H4 (cell line): ENCODE results near the gene PIM2. TPM values are rescaled to one million over a fixed set of nuclear protein-coding genes. Genes with fewer than 3 reads are reported as not detected.

Experiments used
- DNase-seq: peaks from one replicate; pipeline ENCODE4 v3.0.0-alpha.2; 2015; ENCODE audit warnings: low spot score
- total RNA-seq: library from RNA; depleted of rRNA; stranded (reverse); fragments of >200 nt; shearing (Covaris generic); gene quantifications from 2 replicates; pipeline ENCODE4 v1.2.3, GENCODE V29; 2014; rRNA removed

Gene PIM2
- total RNA-seq: 10.8 and 11.9 TPM in 2 replicates

GRCh38 chrX:48918643-48919340 lies at the start of gene PIM2:
Gene PIM2, minus strand, starts transcription at chrX:48919024. Its CDS starts 190 bp downstream, at chrX:48918834.
- peak; percentile 89 for DNase-seq

GRCh38 chrX:48968377-48968776 lies 49.6 kb upstream of the PIM2 start:
- DNase-seq: no peak

- no peak for DNase-seq
Measured at GRCh38 chrX:48966796-48967579, 48.2 kb upstream of the PIM2 start.

GRCh38 chrX:48965959-48966358 lies 47.1 kb upstream of the PIM2 start:
- no peak for DNase-seq

GRCh38 chrX:48961585-48962091 lies 42.8 kb upstream of the PIM2 start:
- no peak for DNase-seq

- DNase-seq: no peak
Measured at GRCh38 chrX:48960291-48960690, 41.5 kb upstream of the PIM2 start.

GRCh38 chrX:48958635-48959094 lies 39.8 kb upstream of the PIM2 start:
- no peak for DNase-seq

- peak; percentile 98 for DNase-seq
Measured at GRCh38 chrX:48957827-48958634, 39.2 kb upstream of the PIM2 start.

- no peak for DNase-seq
Measured at GRCh38 chrX:48957477-48957826, 38.6 kb upstream of the PIM2 start, which contains the start of gene OTUD5. Gene OTUD5, minus strand, starts transcription at chrX:48957607. Its CDS starts 37 bp downstream, at chrX:48957570.

- no peak for DNase-seq
Measured at GRCh38 chrX:48956728-48957414, 38.0 kb upstream of the PIM2 start.

GRCh38 chrX:48948589-48948988 lies 29.8 kb upstream of the PIM2 start:
- no peak for DNase-seq

- peak; percentile 30 for DNase-seq
Measured at GRCh38 chrX:48945517-48946348, 26.9 kb upstream of the PIM2 start.

GRCh38 chrX:48942895-48943294 lies 24.1 kb upstream of the PIM2 start:
- DNase-seq: no peak

GRCh38 chrX:48940404-48940955 lies 21.7 kb upstream of the PIM2 start:
- DNase-seq: no peak

- DNase-seq: no peak
Measured at GRCh38 chrX:48939524-48940228, 20.9 kb upstream of the PIM2 start.

GRCh38 chrX:48938721-48939425 lies 20.0 kb upstream of the PIM2 start:
- no peak for DNase-seq

- DNase-seq: peak; percentile 75
Measured at GRCh38 chrX:48937054-48937907, 18.5 kb upstream of the PIM2 start.
